HUDEP-2 (cell line): ENCODE measurements around the gene HFM1.

ENCODE experiments used
- DNase-seq, 76 experiments: peaks; one replicate each; lab custom pipeline; 2025; ENCODE audit not compliant: unreplicated experiment in 76 of 76; lab: John Stamatoyannopoulos, UW

Gene HFM1

DNA sequence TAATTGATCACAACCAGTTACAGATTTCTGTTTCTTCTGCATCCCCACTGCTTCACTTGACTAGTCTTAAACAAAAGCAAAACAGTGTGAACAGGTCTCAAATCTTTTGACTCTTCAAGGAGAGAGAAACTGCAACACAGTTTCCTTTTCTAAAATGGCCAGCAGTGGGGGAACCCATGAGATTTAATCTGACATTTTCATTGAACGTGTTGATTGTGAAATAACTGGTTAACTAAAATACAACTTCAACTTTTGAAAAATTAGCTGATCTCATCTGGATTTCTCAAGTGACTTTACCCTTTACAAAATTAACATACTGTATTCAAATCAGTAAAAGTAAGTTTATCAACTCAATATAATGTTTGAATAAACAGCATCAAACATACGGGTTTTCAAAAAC, 143.0 kb downstream of the HFM1 start:
- no peak for DNase-seq

DNA sequence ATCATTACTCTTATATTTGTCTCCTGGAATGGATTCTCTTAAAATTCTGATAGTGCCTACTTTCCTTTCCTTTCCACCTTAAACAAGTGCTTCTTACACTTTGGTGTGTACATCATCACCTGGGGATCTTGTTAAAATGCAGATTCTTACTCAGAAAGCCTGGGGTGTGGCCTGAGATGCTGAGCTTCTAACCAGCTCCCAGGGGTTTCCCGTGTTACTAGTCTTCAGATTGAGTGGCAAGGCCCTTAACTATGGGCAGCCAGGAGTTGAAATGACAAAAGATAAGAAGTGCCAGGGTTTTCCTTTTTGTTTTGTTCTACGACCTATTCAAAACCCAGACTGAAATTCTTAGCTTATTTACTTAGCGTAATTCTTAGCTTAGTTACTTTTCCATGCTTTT, 159.2 kb downstream of the HFM1 start:
- DNase-seq: no peak

DNA sequence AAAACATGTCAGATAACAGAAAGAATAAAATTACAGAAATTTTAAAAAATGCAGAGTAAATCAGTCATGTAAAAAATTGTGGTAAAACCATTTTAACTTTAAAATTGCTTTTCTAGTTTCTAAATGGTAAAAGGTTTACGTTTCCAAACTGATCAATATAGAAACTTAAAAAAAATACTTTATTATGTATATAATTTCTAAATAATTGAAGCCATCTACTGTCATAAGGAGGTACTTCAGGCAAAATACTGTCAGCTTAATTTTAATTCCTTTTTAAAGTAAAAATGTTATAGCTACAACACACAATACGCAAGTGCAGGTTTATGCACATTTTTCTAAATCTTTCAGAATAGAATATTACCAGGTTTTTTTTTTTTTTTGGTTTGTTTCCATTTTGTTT, 159.9 kb downstream of the HFM1 start:
- DNase-seq: no peak

- no peak for DNase-seq
These were observed 161.5 kb downstream of the HFM1 start for GRCh38 chr1:91243171-91243570.

- no peak for DNase-seq
These were observed 170.5 kb downstream of the HFM1 start for GRCh38 chr1:91234181-91234580.

GRCh38 chr1:91226741-91227140, 177.9 kb downstream of the HFM1 start:
- DNase-seq: no peak

DNA sequence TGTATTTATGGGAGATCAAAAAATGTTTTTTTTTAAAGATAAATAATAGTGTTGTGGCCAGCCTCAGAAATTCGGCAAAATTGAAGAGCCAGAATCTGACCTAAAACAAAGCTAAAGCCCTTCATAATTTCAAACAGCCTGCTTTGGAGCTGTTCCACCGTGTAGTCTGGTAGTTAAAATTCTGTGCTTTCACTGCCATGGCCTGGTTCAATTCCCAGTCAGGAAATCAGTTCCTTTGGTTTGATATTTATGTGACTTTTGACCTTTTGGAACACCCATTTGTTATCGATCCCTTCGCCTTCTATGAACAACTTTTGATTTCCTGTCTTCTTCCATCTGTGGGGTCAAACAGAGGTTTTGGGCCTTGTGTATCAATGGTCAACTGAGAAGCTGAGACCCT, 179.8 kb downstream of the HFM1 start:
- no peak for DNase-seq

GRCh38 chr1:91221017-91221416, 183.6 kb downstream of the HFM1 start:
- DNase-seq: no peak

- DNase-seq: no peak
These were observed 186.7 kb downstream of the HFM1 start for GRCh38 chr1:91217911-91218310.
